ENCODE results near the gene DBH.

The DBH gene

GRCh38 chr9:133641861-133642595 is 5.9 kb downstream of the DBH start:
- H3K27me3 ChIP-seq (ENCODE audit: insufficient read depth, poor library complexity, severe bottlenecking), result no peaks in the 10 kb centered on the region
- no peak overlapping the region for H3K27ac ChIP-seq (replicated peaks)
- no peak overlapping the region for H3K4me3 ChIP-seq (replicated peaks; ENCODE audit: insufficient read depth, low read length)
- no peak for DNase-seq (ENCODE audit: low read depth in 1 of 2, low spot score in 1 of 2)
- no peak for TF ChIP-seq POLR2AphosphoS5 (IDR thresholded peaks at IDR 0.05; ENCODE audit: low read depth)
- no peak for TF ChIP-seq GABPA (IDR thresholded peaks at IDR 0.05; ENCODE audit: low read depth)
- TF ChIP-seq CTCF (IDR thresholded peaks at IDR 0.05; ENCODE audit: insufficient read depth, low read length), result no peak
- TF ChIP-seq SPI1 (IDR thresholded peaks at IDR 0.05; ENCODE audit: borderline replicate concordance, low read depth), result no peak
- TF ChIP-seq REST (IDR thresholded peaks at IDR 0.05; ENCODE audit: insufficient replicate concordance, low read depth), result no peak

- Histone ChIP-seq H3K27me3 (ENCODE audit: insufficient read depth, poor library complexity, severe bottlenecking) (no peaks in the 10 kb centered on the region), H3K27ac (replicated peaks) (no peak overlapping the region), H3K4me3 (replicated peaks; ENCODE audit: insufficient read depth, low read length) (no peak overlapping the region)
- TF ChIP-seq SPI1 (IDR thresholded peaks at IDR 0.05; ENCODE audit: borderline replicate concordance, low read depth) (no peak), CTCF (IDR thresholded peaks at IDR 0.05; ENCODE audit: insufficient read depth, low read length) (no peak), GABPA (IDR thresholded peaks at IDR 0.05; ENCODE audit: low read depth) (no peak), REST (IDR thresholded peaks at IDR 0.05; ENCODE audit: insufficient replicate concordance, low read depth) (no peak), POLR2AphosphoS5 (IDR thresholded peaks at IDR 0.05; ENCODE audit: low read depth) (no peak)
- no peak for DNase-seq (ENCODE audit: low read depth in 1 of 2, low spot score in 1 of 2)
These were observed 6.7 kb downstream of the DBH start for GRCh38 chr9:133642708-133643361.

GRCh38 chr9:133643362-133643755 is 7.2 kb downstream of the DBH start:
- no peak for DNase-seq (ENCODE audit: low read depth in 1 of 2, low spot score in 1 of 2)
- H3K27me3 ChIP-seq (ENCODE audit: insufficient read depth, poor library complexity, severe bottlenecking), result no peaks in the 10 kb centered on the region
- H3K27ac ChIP-seq (replicated peaks), result no peak overlapping the region
- TF ChIP-seq SPI1 (IDR thresholded peaks at IDR 0.05; ENCODE audit: borderline replicate concordance, low read depth) (no peak), GABPA (IDR thresholded peaks at IDR 0.05; ENCODE audit: low read depth) (no peak), POLR2AphosphoS5 (IDR thresholded peaks at IDR 0.05; ENCODE audit: low read depth) (no peak), CTCF (IDR thresholded peaks at IDR 0.05; ENCODE audit: insufficient read depth, low read length) (no peak), REST (IDR thresholded peaks at IDR 0.05; ENCODE audit: insufficient replicate concordance, low read depth) (no peak)
- H3K4me3 ChIP-seq (replicated peaks; ENCODE audit: insufficient read depth, low read length), result no peak overlapping the region
